OCI-LY1 (cell line): ENCODE results near the gene DUS2.

Experiments
- CTCF ChIP-seq: fragments of 200-600 bp; sonication (generic), shearing (Covaris generic); IDR thresholded peaks from 2 replicates; pipeline ENCODE4 v1.5.1; 2017; ENCODE audit warnings: mild to moderate bottlenecking, antibody characterized with exemption, low read length, moderate library complexity, mixed read lengths
- EZH2 ChIP-seq: fragments of 200-600 bp; sonication (generic), shearing (Covaris generic); IDR thresholded peaks from 2 replicates; pipeline ENCODE4 v1.8.0; 2017; ENCODE audit warnings: borderline replicate concordance, mixed run types, mild to moderate bottlenecking, antibody characterized with exemption, low read length, moderate library complexity, mixed read lengths

DNA sequence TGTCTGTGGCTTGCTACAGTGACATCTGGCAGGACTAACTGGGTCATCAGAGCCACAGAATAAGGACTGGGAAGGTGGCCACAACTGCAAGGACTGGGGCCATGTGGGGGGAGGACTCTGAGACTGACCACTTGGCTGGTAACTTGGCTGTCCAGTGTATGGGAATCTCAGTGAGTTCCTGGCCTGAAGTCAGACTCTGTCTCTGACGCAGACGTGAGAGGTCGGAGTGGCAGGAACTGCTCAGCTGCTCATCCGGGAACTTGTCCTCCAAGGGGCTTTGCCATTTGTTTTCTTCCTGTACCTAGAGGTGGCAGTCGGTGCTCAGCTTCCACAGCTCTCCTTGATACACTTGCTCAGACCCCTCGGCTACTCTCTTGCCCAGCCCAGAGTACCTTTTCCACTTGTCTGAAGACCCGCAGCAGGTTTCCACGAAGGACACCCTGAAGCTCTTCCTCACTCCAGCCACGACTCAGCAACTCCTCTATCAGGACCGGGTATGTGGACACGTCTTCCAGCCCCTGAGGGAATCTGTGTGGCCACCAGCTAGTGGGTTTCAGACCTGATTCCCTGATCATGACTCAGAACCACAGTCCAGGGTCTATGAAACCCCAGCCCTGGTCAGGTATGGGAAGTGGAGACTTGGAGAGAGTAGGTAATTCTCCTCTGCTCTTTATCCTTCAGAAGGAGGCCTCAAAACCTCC lies 35.5 kb upstream of the DUS2 start:
- TF ChIP-seq CTCF: no peak
- no peak for TF ChIP-seq EZH2
